Activated CD4-positive, alpha-beta T cell treated with anti-CD3 and anti-CD28 coated beads, Interleukin-2, Interleukin-6, amounts not matched to agents 100 ng/mL and 50 ng/mL, durations not matched to agents 16 hours and 8 hours (primary cell): ENCODE data around the gene FAM78A.
"Not testable (repeated sequence)": the region's sequence is repeated elsewhere in the genome, so short reads cannot be mapped to it uniquely, and the experiment has no call there.

Experiments
- DNase-seq: peaks from one replicate; pipeline ENCODE4 v3.0.0-alpha.2; 2020

Gene FAM78A

GRCh38 chr9:131280660-131281059 lies 4.3 kb upstream of the FAM78A start:
- no peak for DNase-seq

GRCh38 chr9:131279863-131280570 lies 3.7 kb upstream of the FAM78A start:
- DNase-seq = no peak

- DNase-seq = no peak
Measured at GRCh38 chr9:131279196-131279862, 3.0 kb upstream of the FAM78A start.

GRCh38 chr9:131278702-131279111 lies 2.4 kb upstream of the FAM78A start:
- no peak for DNase-seq

- DNase-seq = peak; percentile 88
Measured at GRCh38 chr9:131277910-131278701, 1.8 kb upstream of the FAM78A start.

- DNase-seq = peak; percentile 30
Measured at GRCh38 chr9:131277287-131277909, 1.1 kb upstream of the FAM78A start.

- DNase-seq = peak; percentile 59
Measured at GRCh38 chr9:131276891-131277286, 579 bp upstream of the FAM78A start.

- DNase-seq = peak; percentile 64
Measured at GRCh38 chr9:131275332-131276093, 797 bp downstream of the FAM78A start.

- peak; percentile 52 for DNase-seq
Measured at GRCh38 chr9:131274674-131275331, 1.5 kb downstream of the FAM78A start.

- DNase-seq = peak; percentile 63
Measured at GRCh38 chr9:131273856-131274673, 2.2 kb downstream of the FAM78A start.

- peak; percentile 61 for DNase-seq
Measured at GRCh38 chr9:131273146-131273855, 3.0 kb downstream of the FAM78A start.

GRCh38 chr9:131272212-131272611 lies 4.1 kb downstream of the FAM78A start:
- DNase-seq = peak; percentile 43

GRCh38 chr9:131271506-131271931 lies 4.8 kb downstream of the FAM78A start:
- DNase-seq = no peak

- not testable (repeated sequence) for DNase-seq
Measured at GRCh38 chr9:131271016-131271273, 5.4 kb downstream of the FAM78A start.

GRCh38 chr9:131270171-131271015 lies 5.9 kb downstream of the FAM78A start:
- DNase-seq = peak; percentile 80

GRCh38 chr9:131266266-131267229 lies 9.8 kb downstream of the FAM78A start:
- peak; percentile 80 for DNase-seq

GRCh38 chr9:131264231-131264630 lies 12.1 kb downstream of the FAM78A start:
- DNase-seq = no peak

- no peak for DNase-seq
Measured at GRCh38 chr9:131263701-131264100, 12.6 kb downstream of the FAM78A start.
